ENCODE data around the gene NMNAT3.

- TF ChIP-seq EZH2 (IDR thresholded peaks at IDR 0.05; ENCODE audit: insufficient read depth, poor library complexity, severe bottlenecking) (no peak), EZH2phosphoT487 (IDR thresholded peaks at IDR 0.05; ENCODE audit: insufficient read depth, low read depth) (no peak)
Observed at GRCh38 chr3:139653582-139653981, 24.2 kb downstream of the NMNAT3 start.
